GM21786 (cell line): ENCODE data around the gene WFDC1.
"Not testable (repeated sequence)": the region's sequence is repeated elsewhere in the genome, so short reads cannot be mapped to it uniquely, and the experiment has no call there.

Source experiments
- ATAC-seq: cut with Tn5 transposase; IDR thresholded peaks from one replicate; pipeline ENCODE4 v1.9.1; 2021; ENCODE audit not compliant: unreplicated experiment

Gene WFDC1

GRCh38 chr16:84324434-84325262 is 30.0 kb downstream of the WFDC1 start:
- no peak for ATAC-seq

GRCh38 chr16:84326545-84326944 is 31.9 kb downstream of the WFDC1 start:
- no peak for ATAC-seq

- no peak for ATAC-seq
Observed at GRCh38 chr16:84327926-84328505, 33.3 kb downstream of the WFDC1 start.

GRCh38 chr16:84329016-84329415 is 34.3 kb downstream of the WFDC1 start:
- no peak for ATAC-seq

GRCh38 chr16:84329843-84330684 is 35.4 kb downstream of the WFDC1 start:
- no peak for ATAC-seq

- no peak for ATAC-seq
Observed at GRCh38 chr16:84330685-84331050, 36.0 kb downstream of the WFDC1 start.

GRCh38 chr16:84331998-84332780 is 37.5 kb downstream of the WFDC1 start:
- no peak for ATAC-seq

GRCh38 chr16:84332975-84333684 is 38.5 kb downstream of the WFDC1 start:
- no peak for ATAC-seq

- no peak for ATAC-seq
Observed at GRCh38 chr16:84334058-84334457, 39.4 kb downstream of the WFDC1 start.

- ATAC-seq: no peak
Observed at GRCh38 chr16:84334482-84334881, 39.8 kb downstream of the WFDC1 start.

- not testable (repeated sequence) for ATAC-seq
Observed at GRCh38 chr16:84337236-84337635, 42.6 kb downstream of the WFDC1 start.

GRCh38 chr16:84339311-84339710 is 44.6 kb downstream of the WFDC1 start:
- ATAC-seq: no peak

- ATAC-seq: no peak
Observed at GRCh38 chr16:84339766-84340165, 45.1 kb downstream of the WFDC1 start.

- no peak for ATAC-seq
Observed at GRCh38 chr16:84340325-84341040, 45.8 kb downstream of the WFDC1 start.

GRCh38 chr16:84341528-84342295 is 47.0 kb downstream of the WFDC1 start:
- no peak for ATAC-seq

GRCh38 chr16:84343800-84344199 is 49.1 kb downstream of the WFDC1 start:
- not testable (repeated sequence) for ATAC-seq

GRCh38 chr16:84344781-84345180 is 50.1 kb downstream of the WFDC1 start:
- no peak for ATAC-seq

- no peak for ATAC-seq
Observed at GRCh38 chr16:84347161-84347560, 52.5 kb downstream of the WFDC1 start.

- no peak for ATAC-seq
Observed at GRCh38 chr16:84348386-84348888, 53.8 kb downstream of the WFDC1 start.
